Head of caudate nucleus (tissue), 42 donors: ENCODE measurements around the gene OGT.
"Not testable (repeated sequence)": the region's sequence is repeated elsewhere in the genome, so short reads cannot be mapped to it uniquely, and the experiment has no call there.

Experiments used
- DNase-seq, 42 donors: peaks; one replicate each; pipeline versions ENCODE4 v3.0.0 to v3.0.0-alpha.2; 2020 to 2021; ENCODE audit warnings: mixed read lengths in 7 of 42
- intact Hi-C: fragments of 100-400 bp; cut with DNase I; formaldehyde crosslinking; loops from one replicate; pipeline ENCODE4 v1.15.0; 2022

The OGT gene

GRCh38 chrX:71534773-71535544 is 2.1 kb downstream of the OGT start:
- DNase-seq, result no peak
- intact Hi-C loops, result no loop called here

- peak in 10 of 42 donors; percentile 8 to 43 (median 18) for DNase-seq
These were observed 3.4 kb downstream of the OGT start for GRCh38 chrX:71536285-71536684.

DNA sequence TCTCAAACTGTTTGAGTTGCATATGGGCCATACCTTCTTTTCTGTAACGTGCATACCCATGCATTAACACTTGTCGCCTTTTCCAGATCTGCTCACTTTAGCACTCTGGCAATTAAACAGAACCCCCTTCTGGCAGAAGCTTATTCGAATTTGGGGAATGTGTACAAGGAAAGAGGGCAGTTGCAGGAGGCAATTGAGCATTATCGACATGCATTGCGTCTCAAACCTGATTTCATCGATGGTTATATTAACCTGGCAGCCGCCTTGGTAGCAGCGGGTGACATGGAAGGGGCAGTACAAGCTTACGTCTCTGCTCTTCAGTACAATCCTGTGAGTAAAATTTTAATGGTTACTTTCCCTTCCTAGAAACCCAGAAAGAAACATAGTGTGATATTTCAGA is 4.8 kb downstream of the OGT start:
- intact Hi-C loops, result no loop called here
- no peak for DNase-seq

More at GRCh38 chrX:71536285-71536684, 3.4 kb downstream of the OGT start:
- intact Hi-C loops, result no loop called here

DNA sequence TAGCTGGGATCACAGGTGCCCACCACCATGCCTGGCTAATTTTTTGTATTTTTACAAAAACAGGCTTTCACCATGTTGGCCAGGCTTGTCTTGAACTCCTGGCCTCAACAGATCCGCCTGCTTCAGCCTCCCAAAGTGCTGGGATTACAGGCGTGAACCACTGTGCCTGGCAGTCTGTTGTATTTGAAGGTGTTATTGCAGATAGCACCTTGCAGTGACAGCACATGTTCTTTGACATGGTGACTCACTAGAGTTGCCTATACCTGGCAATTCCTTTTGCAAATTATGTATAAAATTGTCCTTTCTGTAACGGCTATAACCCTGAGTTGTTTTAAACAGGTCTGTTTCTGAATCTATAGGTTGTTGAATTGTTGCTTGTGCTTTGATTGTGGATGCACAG is 7.9 kb downstream of the OGT start:
- peak in 1 of 42 donors; percentile 12 for DNase-seq
- intact Hi-C loops, result no loop called here

- DNase-seq, result no peak
These were observed 8.5 kb downstream of the OGT start for GRCh38 chrX:71541210-71542022.

GRCh38 chrX:71542411-71542810 is 9.5 kb downstream of the OGT start:
- intact Hi-C loops, result no loop called here
- no peak for DNase-seq

More at GRCh38 chrX:71541210-71542022, 8.5 kb downstream of the OGT start:
- intact Hi-C loops, result no loop called here

- DNase-seq, result no peak
These were observed 9.9 kb downstream of the OGT start for GRCh38 chrX:71542825-71543224.

GRCh38 chrX:71543316-71543715 is 10.4 kb downstream of the OGT start:
- peak in 1 of 42 donors; percentile 42 for DNase-seq
- intact Hi-C loops, result no loop called here

More at GRCh38 chrX:71542825-71543224, 9.9 kb downstream of the OGT start:
- intact Hi-C loops, result no loop called here

DNA sequence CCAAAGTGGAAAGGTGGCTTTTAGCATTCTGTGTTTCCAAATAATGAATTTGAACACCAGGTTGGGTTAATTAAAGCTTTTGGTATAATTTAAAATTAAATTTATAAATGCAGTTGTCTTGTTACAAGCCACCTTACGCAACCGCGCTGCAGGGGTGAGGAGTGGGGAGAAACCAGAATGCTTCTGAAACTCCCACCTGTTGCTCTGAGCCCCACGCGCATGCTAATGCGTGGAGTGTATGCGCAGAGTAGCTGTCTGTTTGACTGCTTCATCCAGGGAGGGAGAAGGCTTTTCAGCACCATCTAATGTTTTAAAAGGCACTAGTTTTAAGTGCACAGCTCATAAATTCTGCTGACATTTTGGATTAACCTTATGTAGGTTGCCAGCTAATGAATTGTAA is 12.5 kb downstream of the OGT start:
- DNase-seq, result peak in 38 of 42 donors; percentile 15 to 80 (median 47)
- intact Hi-C loops, result no loop called here

GRCh38 chrX:71546879-71547278 is 14.0 kb downstream of the OGT start:
- intact Hi-C loops, result no loop called here

DNA sequence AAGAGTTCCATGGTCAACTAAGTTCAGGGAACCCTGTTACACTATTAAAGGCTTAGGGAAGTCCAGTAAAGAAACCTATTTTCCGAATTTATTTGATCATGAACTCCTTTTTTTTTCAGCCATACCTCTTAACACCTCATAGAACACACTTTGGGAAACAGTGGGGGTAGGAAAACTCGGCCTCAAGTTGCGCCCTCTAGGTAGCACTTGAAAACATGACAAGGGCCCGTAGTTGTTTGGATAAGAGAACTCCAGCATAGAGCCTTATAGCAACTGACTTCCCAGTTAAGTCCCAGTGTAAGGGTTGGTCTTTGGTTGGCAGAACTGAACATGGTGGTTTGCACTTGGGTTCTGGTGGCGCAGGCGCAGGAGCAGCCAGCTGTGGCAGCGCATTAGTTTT is 14.4 kb downstream of the OGT start:
- no peak for DNase-seq
- intact Hi-C loops, result no loop called here

More at GRCh38 chrX:71546879-71547278, 14.0 kb downstream of the OGT start:
- DNase-seq, result no peak

- intact Hi-C loops, result no loop called here
- DNase-seq, result no peak
These were observed 17.1 kb downstream of the OGT start for GRCh38 chrX:71549986-71550385.

DNA sequence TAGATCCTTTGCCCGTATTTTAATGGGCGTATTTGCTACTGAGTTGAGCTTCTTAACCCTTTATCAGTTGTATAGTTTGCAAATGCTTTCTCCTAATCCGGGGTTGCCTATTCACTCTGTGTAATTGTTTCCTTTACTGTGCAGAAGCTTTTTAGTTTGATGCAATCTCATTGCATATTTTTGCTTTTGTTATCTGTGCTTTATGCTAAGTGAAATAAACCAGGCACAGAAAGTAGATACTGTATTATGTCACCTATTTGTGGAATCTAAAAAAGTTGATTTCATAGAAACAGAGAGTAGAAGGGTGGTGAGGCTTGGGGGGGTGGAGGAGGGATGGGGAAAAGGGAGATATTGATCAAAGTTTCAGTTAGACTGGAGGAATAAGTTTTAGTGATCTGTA is 17.7 kb downstream of the OGT start:
- intact Hi-C loops, result no loop called here

GRCh38 chrX:71556036-71556435 is 23.1 kb downstream of the OGT start:
- DNase-seq, result no peak
- intact Hi-C loops, result no loop called here

More for the DNA sequence above, 17.7 kb downstream of the OGT start:
- DNase-seq, result no peak

DNA sequence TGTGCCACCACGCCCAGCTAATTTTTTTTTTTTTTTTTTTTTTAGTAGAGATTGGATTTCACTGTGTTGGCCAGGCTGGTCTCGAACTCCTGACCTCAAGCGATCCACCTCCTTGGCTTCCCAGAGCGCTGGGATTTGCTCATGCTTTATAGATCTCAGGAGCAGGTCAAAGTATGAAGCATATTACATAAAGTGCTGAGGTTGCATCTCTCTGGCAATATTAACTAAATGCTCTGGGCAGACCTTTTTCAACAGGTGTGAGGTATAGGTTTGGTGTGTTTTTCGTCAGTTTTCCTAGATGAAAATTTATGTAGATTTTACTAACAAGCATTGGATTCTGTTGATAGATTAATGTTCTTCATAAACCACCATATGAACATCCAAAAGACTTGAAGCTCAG is 26.0 kb downstream of the OGT start:
- no peak for DNase-seq
- intact Hi-C loops, result no loop called here

- DNase-seq, intact Hi-C loops: not testable (repeated sequence)
These were observed 26.9 kb downstream of the OGT start for GRCh38 chrX:71559773-71560172.

DNA sequence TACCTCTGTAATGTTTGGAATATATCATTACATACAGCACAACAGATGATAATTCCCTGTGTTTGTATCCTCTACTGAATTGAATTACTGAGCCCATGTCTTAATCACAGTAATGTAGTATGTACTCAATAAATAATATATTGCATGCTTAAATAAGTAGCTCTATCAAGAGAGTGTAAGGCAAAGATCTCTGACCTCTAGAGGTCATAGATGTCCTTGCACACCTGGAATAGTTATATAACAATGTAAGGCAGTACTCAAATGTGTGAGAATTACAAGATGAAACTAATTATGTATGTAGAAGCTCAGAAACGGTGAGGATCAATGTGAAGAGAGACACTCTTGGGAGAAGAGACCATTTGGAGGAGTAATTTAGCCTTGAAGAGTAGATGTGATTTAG is 31.0 kb downstream of the OGT start:
- intact Hi-C loops, result no loop called here
- no peak for DNase-seq

GRCh38 chrX:71565474-71566041 is 32.7 kb downstream of the OGT start:
- DNase-seq, result no peak
- intact Hi-C loops, result no loop called here

DNA sequence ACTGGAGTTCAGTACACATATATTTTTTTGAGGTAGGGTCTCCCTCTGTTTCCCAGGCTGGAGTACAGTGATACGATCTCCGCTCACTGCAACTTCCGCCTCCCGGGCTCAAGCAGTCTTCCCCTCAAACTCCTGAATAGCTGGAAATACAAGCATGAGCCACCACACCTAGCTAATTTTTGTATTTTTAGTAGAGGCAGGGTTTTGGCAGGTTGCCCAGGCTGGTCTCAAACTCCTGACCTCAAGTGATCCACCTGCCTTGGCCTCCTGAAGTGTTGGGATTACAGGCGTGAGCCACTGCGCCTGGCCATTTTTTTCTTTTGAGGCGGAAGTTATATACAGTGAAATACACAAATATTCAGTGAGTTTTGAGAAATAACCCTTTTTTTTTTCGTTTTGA is 38.5 kb downstream of the OGT start:
- intact Hi-C loops, result not testable (repeated sequence)

DNA sequence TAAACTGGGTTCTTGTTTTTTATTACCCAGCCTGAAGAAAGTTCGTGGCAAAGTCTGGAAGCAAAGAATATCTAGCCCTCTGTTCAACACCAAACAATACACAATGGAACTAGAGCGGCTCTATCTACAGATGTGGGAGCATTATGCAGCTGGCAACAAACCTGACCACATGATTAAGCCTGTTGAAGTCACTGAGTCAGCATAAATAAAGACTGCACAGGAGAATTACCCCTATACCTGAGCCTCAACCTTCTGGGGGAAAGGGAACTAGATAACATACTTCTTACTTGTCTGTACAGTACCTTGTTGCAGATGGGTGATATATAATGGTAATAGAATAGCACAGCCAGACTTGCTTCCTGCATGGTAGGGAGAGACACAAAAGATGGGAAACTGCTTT is 40.7 kb downstream of the OGT start:
- DNase-seq, result no peak
- intact Hi-C loops, result no loop called here

More for the DNA sequence above, 38.5 kb downstream of the OGT start:
- DNase-seq, result not testable (repeated sequence)
